NB4 (cell line): ENCODE data around the gene GNPTAB.

Experiments
- DNase-seq: peaks from one replicate; pipeline ENCODE4 v3.0.0; 2010; ENCODE audit warnings: low read depth
- H3K4me3 ChIP-seq: one replicate; pipeline ENCODE4 v1.5.1; 2011; ENCODE audit warnings: mild to moderate bottlenecking, low read depth, low read length, moderate library complexity
- MYC ChIP-seq: IDR thresholded peaks from 2 replicates; pipeline ENCODE4 v1.6.1; 2011; ENCODE audit warnings: low read depth, low read length
- POLR2A ChIP-seq: IDR thresholded peaks from 2 replicates; pipeline ENCODE4 v1.6.1; 2011; ENCODE audit warnings: mild to moderate bottlenecking; ENCODE audit not compliant: insufficient read length; ENCODE audit errors: extremely low read depth
- TF ChIP-seq, protein P1 (sequence below): IDR thresholded peaks from one replicate; pipeline ENCODE4 v1.5.1; 2012; ENCODE audit warnings: low read depth, low read length
- TF ChIP-seq, protein P2 (sequence below): IDR thresholded peaks from 2 replicates; pipeline ENCODE4 v1.6.1; 2011; ENCODE audit warnings: low read depth, low read length

Gene GNPTAB

DNA sequence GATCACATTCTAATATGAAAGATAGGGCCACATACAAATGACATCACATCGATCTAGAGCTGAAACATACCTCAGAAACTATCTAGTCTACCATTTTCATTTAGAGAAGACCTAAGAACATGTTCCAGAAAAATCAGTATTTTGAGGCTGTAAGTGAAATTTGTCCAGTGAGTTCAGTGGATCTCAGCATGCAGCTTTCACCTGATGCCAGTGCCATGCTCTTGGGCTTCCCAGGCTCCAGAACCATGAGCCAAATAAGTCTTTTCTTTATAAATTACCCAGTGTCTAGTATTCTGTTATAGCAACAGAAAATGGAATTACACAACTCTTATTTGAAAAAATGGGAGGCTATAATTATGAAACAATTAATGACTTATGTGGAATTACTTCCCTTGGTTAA, 124.4 kb downstream of the GNPTAB start:
- DNase-seq: no peak
- no peak overlapping the region for H3K4me3 ChIP-seq
- TF ChIP-seq, protein P1, sequence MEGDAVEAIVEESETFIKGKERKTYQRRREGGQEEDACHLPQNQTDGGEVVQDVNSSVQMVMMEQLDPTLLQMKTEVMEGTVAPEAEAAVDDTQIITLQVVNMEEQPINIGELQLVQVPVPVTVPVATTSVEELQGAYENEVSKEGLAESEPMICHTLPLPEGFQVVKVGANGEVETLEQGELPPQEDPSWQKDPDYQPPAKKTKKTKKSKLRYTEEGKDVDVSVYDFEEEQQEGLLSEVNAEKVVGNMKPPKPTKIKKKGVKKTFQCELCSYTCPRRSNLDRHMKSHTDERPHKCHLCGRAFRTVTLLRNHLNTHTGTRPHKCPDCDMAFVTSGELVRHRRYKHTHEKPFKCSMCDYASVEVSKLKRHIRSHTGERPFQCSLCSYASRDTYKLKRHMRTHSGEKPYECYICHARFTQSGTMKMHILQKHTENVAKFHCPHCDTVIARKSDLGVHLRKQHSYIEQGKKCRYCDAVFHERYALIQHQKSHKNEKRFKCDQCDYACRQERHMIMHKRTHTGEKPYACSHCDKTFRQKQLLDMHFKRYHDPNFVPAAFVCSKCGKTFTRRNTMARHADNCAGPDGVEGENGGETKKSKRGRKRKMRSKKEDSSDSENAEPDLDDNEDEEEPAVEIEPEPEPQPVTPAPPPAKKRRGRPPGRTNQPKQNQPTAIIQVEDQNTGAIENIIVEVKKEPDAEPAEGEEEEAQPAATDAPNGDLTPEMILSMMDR: no peak
- TF ChIP-seq, protein P2, sequence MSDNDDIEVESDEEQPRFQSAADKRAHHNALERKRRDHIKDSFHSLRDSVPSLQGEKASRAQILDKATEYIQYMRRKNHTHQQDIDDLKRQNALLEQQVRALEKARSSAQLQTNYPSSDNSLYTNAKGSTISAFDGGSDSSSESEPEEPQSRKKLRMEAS: no peak
- TF ChIP-seq MYC (no peak), POLR2A (no peak)

DNA sequence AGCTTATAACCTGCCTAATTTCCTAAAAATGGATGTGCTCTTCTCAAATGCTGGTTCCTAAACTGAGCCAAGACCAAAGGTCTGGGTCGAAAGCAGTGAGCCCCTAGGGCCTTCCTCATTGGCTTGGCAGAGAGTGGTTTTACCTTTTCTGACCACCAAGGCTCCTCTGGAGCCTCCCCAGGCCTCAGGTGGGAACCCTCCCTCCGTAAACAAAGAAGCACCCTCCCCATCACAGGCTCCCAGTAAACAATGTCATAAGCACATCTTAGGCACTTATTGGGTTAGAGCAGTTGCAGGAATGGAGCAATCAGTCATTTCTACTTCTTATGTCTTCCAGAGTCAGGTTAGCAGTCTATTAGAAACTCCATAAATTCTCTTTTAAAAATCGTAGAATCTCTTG, 127.3 kb downstream of the GNPTAB start:
- TF ChIP-seq, protein P2: no peak
- no peak for TF ChIP-seq MYC
- no peak for DNase-seq
- H3K4me3 ChIP-seq: no peak overlapping the region

DNA sequence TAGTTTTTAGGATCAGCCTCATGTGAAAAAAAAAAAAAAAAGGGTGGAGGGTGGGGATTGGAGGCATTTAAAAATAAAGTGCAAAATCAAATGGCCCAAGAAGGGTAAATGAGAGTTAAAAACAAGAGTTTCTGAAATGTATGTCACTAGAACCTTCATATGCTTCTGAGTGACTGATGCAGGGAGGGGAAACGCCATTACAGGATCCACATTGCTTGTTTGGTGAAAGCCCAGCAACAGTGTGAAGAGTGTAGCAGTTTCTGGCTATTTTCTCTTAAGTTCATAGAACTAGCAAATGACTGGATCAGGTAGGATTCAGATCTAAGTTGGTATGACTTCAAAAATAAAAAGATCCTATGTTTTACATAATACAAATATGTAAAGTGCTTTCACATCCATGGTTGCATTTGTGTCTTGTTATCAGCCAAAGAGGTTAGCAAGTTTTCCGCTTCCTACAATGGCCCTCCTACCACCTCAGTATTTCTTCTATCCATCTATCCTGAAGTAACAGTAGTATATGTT, 130.4 kb downstream of the GNPTAB start:
- DNase-seq: no peak
- TF ChIP-seq, protein P2: no peak
- no peak for TF ChIP-seq POLR2A
- no peak for TF ChIP-seq MYC
- TF ChIP-seq, protein P1: no peak
- H3K4me3 ChIP-seq: peak overlapping the region; percentile 77

DNA sequence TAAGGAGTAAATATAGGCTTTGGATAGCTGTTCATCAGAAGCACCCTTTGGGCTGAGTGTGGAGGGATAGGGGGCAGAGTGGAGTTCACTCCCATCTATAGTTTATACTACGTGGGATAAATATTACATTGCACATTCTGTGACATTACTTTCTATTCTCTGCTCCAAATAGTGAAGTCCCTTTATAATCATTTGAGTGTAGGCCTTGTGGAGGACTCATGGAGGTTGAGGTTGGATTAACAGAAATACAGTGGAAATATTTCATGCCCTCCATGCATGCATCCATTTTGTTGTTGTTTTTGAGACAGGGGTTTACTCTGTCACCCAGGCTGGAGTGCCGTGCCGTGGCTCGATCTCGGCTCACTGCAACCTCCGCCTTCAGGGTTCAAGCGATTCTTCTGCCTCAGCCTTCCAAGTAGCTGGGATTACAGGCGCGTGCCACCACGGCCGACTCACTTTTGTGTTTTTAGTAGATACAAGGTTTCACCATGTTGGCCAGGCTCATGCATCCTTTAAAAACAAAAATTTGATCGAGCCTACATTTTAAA, 131.9 kb downstream of the GNPTAB start:
- TF ChIP-seq, protein P2: no peak
- TF ChIP-seq MYC (no peak), POLR2A (no peak)
- TF ChIP-seq, protein P1: peak; percentile 57
- DNase-seq: peak; percentile 50
- peak overlapping the region; percentile 77 for H3K4me3 ChIP-seq

DNA sequence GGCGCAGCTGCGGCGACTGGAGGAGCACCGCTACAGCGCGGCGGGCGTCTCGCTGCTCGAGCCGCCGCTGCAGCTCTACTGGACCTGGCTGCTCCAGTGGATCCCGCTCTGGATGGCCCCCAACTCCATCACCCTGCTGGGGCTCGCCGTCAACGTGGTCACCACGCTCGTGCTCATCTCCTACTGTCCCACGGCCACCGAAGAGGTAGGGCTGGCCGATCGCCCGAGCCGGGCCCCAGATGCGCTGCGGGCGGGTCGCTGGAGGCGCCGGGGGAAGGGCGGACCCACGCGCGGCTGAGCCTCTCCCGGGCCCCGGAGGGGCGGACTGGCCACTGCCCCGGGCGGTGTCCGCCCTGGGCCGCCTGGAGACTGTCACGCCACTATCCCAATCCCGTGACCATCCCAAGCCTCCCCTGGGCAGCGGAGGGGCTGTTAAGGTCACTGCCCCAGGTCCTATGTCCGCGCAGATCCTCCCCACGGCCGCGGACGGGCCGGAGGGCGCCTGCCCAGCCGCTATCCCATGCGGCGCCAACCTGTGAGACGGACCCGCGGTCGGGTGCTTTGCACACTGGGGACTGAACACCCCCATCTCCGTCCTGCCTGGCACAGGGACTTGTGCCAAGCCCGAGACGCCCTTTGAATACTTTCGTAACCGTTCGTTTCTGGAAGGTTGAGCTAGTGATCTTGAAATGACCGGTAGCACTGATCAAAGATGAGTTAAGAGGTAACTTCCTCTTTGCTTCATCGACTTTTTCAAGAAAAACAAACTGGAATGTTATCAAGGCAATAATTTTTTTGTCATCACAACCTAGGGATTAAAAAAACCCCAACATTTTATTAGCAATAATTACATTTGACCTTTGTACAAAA, 132.6 kb downstream of the GNPTAB start:
- DNase-seq: peak; percentile 87
- TF ChIP-seq POLR2A: no peak
- no peak for TF ChIP-seq MYC
- TF ChIP-seq, protein P1: no peak
- TF ChIP-seq, protein P2: no peak
- peak overlapping the region; percentile 77 for H3K4me3 ChIP-seq

DNA sequence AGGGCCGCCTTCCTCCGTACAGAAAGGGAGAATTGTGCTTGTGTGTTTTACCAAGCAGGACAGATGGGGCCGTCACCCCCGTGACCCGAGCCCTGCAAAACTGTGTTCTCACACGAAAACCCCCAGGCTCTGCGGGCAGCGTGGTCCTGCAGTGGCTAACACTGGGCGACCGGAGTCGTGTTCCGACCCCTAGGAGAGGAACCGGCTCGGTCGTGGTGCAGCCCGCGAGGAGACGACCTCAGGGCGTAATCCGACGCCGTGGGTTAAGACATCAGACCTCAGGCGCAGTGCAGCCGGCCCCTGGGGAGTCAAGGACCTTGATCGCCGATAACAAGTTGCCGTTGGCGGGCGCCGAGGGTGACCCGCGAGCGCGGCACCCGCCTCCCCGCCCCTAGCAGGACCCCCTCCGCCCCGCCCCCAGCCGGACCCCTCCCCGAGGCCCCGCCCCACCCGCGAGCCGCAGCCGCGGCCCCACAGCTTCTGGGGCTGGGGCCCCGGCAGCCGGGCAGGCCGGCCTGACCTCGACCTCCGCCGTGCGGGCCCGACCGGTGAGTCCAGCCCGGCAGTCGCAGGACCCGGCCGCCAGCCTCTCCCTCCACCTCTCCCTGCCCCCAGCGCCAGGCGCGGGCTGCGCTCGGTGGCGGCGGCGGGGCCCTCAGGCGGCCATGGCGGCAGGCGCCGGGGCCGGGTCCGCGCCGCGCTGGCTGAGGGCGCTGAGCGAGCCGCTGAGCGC, 133.4 kb downstream of the GNPTAB start, which contains the start of gene CHPT1:
TSS of gene CHPT1 (plus strand) at position 444 of the 733 bp plus-strand sequence. CDS start at position 666, 222 bp downstream.
- TF ChIP-seq, protein P2: peak; percentile 78
- peak; percentile 78 for TF ChIP-seq POLR2A
- peak; percentile 66; the same call in 1 of the 2 replicates for TF ChIP-seq MYC
- TF ChIP-seq, protein P1: no peak
- peak; percentile 98 for DNase-seq
- peak within 1 kb of the TSS; percentile 77 for H3K4me3 ChIP-seq
